PC-9 (cell line): Measurements from ENCODE around the gene CTNNA1.

Experiments used
- EZH2 ChIP-seq: fragments of 200-600 bp; sonication (generic); IDR thresholded peaks from 2 replicates; pipeline ENCODE4 v1.8.0; 2017; ENCODE audit warnings: antibody characterized with exemption, low read depth
- TF ChIP-seq, protein P1 (sequence below): fragments of 200-600 bp; sonication (generic); conservative IDR thresholded peaks from 2 replicates; pipeline ENCODE4 v1.6.1; 2017; ENCODE audit warnings: mixed run types, antibody characterized with exemption, mild to moderate bottlenecking, moderate library complexity

DNA sequence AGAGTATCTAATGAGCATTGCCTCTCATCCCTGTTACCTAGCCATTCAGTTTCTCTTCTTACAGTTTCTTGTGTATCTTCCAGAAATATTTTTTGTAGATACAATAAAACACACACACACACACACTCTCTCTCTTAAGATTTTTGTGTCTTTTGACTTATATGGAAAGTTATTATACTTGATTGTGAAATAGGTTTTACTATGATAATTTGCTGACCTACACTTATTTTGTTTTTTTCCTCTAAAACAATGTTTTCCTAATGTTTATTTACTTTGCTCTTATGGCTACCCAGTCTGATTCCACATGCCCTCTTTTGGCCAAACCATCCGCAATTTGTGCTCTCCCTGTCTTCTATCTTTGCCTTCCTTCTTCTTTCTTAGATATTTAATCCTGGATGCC is 96.7 kb downstream of the CTNNA1 start:
- TF ChIP-seq, protein P1, sequence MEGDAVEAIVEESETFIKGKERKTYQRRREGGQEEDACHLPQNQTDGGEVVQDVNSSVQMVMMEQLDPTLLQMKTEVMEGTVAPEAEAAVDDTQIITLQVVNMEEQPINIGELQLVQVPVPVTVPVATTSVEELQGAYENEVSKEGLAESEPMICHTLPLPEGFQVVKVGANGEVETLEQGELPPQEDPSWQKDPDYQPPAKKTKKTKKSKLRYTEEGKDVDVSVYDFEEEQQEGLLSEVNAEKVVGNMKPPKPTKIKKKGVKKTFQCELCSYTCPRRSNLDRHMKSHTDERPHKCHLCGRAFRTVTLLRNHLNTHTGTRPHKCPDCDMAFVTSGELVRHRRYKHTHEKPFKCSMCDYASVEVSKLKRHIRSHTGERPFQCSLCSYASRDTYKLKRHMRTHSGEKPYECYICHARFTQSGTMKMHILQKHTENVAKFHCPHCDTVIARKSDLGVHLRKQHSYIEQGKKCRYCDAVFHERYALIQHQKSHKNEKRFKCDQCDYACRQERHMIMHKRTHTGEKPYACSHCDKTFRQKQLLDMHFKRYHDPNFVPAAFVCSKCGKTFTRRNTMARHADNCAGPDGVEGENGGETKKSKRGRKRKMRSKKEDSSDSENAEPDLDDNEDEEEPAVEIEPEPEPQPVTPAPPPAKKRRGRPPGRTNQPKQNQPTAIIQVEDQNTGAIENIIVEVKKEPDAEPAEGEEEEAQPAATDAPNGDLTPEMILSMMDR, result no peak
- no peak for TF ChIP-seq EZH2
